ENCODE data around the gene RRAD.

The RRAD gene

GRCh38 chr16:66871840-66872239 lies 53.5 kb downstream of the RRAD start:
- DNase-seq (ENCODE audit: low read depth): no peak
- no peak for TF ChIP-seq CTCF (IDR thresholded peaks at IDR 0.05; ENCODE audit: control insufficient read depth, extremely low read depth, insufficient read depth)
- no peak overlapping the region for H3K4me3 ChIP-seq (ENCODE audit: low read depth, low read length)
